Endothelial cell of umbilical vein (primary cell): Measurements from ENCODE around the gene OSBPL9. TPM values are rescaled to one million over a fixed set of nuclear protein-coding genes. Genes with fewer than 3 reads are reported as not detected.

Source experiments
- BruUV-seq: library from RNA; stranded (reverse); fragments of 400-500 nt; replicated peaks from 2 replicates; lab custom pipeline; 2021; lab: Mats Ljungman, UMichigan
- CTCF ChIA-PET: fragments of 300-600, 350-600 bp; sonication (Branson Sonifier 250); formaldehyde crosslinking; loops from one replicate; lab custom pipeline; 2021; ENCODE audit warnings: antibody characterized with exemption, inconsistent platforms; lab: Charles Lee
- POLR2A ChIA-PET: fragments of 300-600, 350-600 bp; sonication (Branson Sonifier 250); formaldehyde crosslinking; loops from one replicate; lab custom pipeline; 2021; ENCODE audit warnings: antibody characterized with exemption, inconsistent platforms; lab: Charles Lee
- DNase-seq: peaks from one replicate; pipeline ENCODE4 v3.0.0-alpha.2; 2011; ENCODE audit warnings: low read depth, low spot score
- FAIRE-seq: peaks from 2 replicates; lab custom pipeline; 2011; peaks lifted over from hg19 to GRCh38; lab: Jason Lieb, UNC
- H2AFZ ChIP-seq: 2 replicates; pipeline ENCODE4 v1.6.0; 2012; ENCODE audit warnings: low read depth, low read length, control low read depth, inconsistent platforms
- H3K27ac ChIP-seq: 2 replicates; pipeline ENCODE4 v1.5.1; 2011; ENCODE audit warnings: low read depth, mild to moderate bottlenecking, control low read depth, low read length, moderate library complexity; ENCODE audit not compliant: insufficient read depth
- H3K27me3 ChIP-seq, 2 experiments: 2 replicates each; pipeline versions ENCODE4 v1.6.0 to v1.6.1; 2011; ENCODE audit warnings: low read length in 2 of 2, mixed read lengths in 1 of 2; ENCODE audit not compliant: control insufficient read depth in 2 of 2, insufficient read depth in 2 of 2
- H3K36me3 ChIP-seq, 2 experiments: 2 replicates in 1 of 2; 3 replicates in 1 of 2; pipeline ENCODE4 v1.5.1; 2011; ENCODE audit warnings: low read length in 2 of 2, mild to moderate bottlenecking in 1 of 2, moderate library complexity in 1 of 2; ENCODE audit not compliant: control insufficient read depth in 2 of 2, insufficient read depth in 2 of 2; ENCODE audit errors: extremely low read depth in 1 of 2
- H3K4me1 ChIP-seq: 3 replicates; pipeline ENCODE4 v1.5.1; 2011; ENCODE audit warnings: mild to moderate bottlenecking, low read length; ENCODE audit not compliant: control insufficient read depth, insufficient read depth; ENCODE audit errors: extremely low read depth
- H3K4me2 ChIP-seq: 2 replicates; pipeline ENCODE4 v1.6.1; 2011; ENCODE audit warnings: low read length, control low read depth, mixed read lengths; ENCODE audit not compliant: insufficient read depth
- H3K4me3 ChIP-seq, 3 experiments: fragments of 200-600 bp in 1 of 3; sonication (generic), shearing (Covaris generic) in 1 of 3; replicated peaks in 1 of 3; 2 replicates each; pipeline ENCODE4 v1.5.1; 2011 to 2016; ENCODE audit warnings: control low read depth in 3 of 3, low read length in 3 of 3, mild to moderate bottlenecking in 2 of 3, inconsistent platforms in 1 of 3, low read depth in 1 of 3, moderate library complexity in 1 of 3; ENCODE audit not compliant: insufficient read depth in 1 of 3
- H3K79me2 ChIP-seq: 2 replicates; pipeline ENCODE4 v1.6.0; 2012; ENCODE audit warnings: low read length, inconsistent platforms; ENCODE audit not compliant: control insufficient read depth, insufficient read depth
- H3K9ac ChIP-seq: replicated peaks from 2 replicates; pipeline ENCODE3; 2011; ENCODE audit warnings: low read length, control low read depth; ENCODE audit not compliant: insufficient read depth; ENCODE audit errors: extremely low read depth
- H3K9me1 ChIP-seq: replicated peaks from 3 replicates; pipeline ENCODE4 v1.6.0; 2011; ENCODE audit warnings: mild to moderate bottlenecking, low read length; ENCODE audit not compliant: control insufficient read depth, insufficient read depth; ENCODE audit errors: extremely low read depth
- H3K9me3 ChIP-seq: replicated peaks from 2 replicates; pipeline ENCODE4 v1.5.1; 2012; ENCODE audit warnings: low read length, inconsistent platforms; ENCODE audit not compliant: control insufficient read depth, insufficient read depth
- H4K20me1 ChIP-seq: replicated peaks from 2 replicates; pipeline ENCODE3; 2011; ENCODE audit warnings: mild to moderate bottlenecking, low read length; ENCODE audit not compliant: control insufficient read depth, insufficient read depth; ENCODE audit errors: extremely low read depth
- EZH2 ChIP-seq: IDR thresholded peaks from 2 replicates; pipeline ENCODE4 v1.6.1; 2012; ENCODE audit warnings: borderline replicate concordance, low read depth, mild to moderate bottlenecking, moderate library complexity, low read length, inconsistent platforms; ENCODE audit not compliant: severe bottlenecking
- FOS ChIP-seq: IDR thresholded peaks from 2 replicates; pipeline ENCODE4 v1.6.1; 2011; ENCODE audit warnings: mild to moderate bottlenecking, low read length, moderate library complexity, borderline replicate concordance; ENCODE audit not compliant: insufficient read depth
- GATA2 ChIP-seq: IDR thresholded peaks from 2 replicates; pipeline ENCODE4 v1.7.0; 2011; ENCODE audit warnings: low read depth, mild to moderate bottlenecking, moderate library complexity, mixed read lengths, low read length; ENCODE audit not compliant: insufficient read length, insufficient read depth
- JUN ChIP-seq: IDR thresholded peaks from 2 replicates; pipeline ENCODE4 v1.6.1; 2011; ENCODE audit warnings: borderline replicate concordance, low read depth; ENCODE audit not compliant: insufficient read length, insufficient read depth
- MYC ChIP-seq: IDR thresholded peaks from one replicate; pipeline ENCODE4 v1.6.1; 2011; ENCODE audit warnings: mild to moderate bottlenecking, low read depth, low read length
- POLR2A ChIP-seq: IDR thresholded peaks from 2 replicates; pipeline ENCODE4 v1.6.1; 2012; ENCODE audit warnings: low read depth, mild to moderate bottlenecking, control low read depth, low read length
- POLR2AphosphoS5 ChIP-seq: IDR thresholded peaks from 2 replicates; pipeline ENCODE4 v1.6.1; 2012; ENCODE audit warnings: low read depth, mild to moderate bottlenecking, control low read depth, low read length, moderate library complexity; ENCODE audit not compliant: insufficient read depth
- dilution Hi-C: fragments of 300-500 bp; cut with MboI; formaldehyde crosslinking; loops from one replicate; pipeline ENCODE4 v1.15.0; 2019; ENCODE audit warnings: low sequenced_read_pairs; ENCODE audit not compliant: extremely low pct_ligation_motif_present
- intact Hi-C: fragments of 100-400 bp; cut with micrococcal nuclease; formaldehyde crosslinking; loops from one replicate; pipeline ENCODE4 v1.10.0; 2022
- polyA plus RNA-seq, 4 experiments: library from polyadenylated mRNA; depleted of rRNA in 3 of 4; stranded (reverse) in 3 of 4; unstranded in 1 of 4; fragments of >200 nt; gene quantifications; 2 replicates each; pipeline versions ENCODE4 v1.2.1 to v1.2.3, GENCODE V29; 2011 to 2012; ENCODE audit warnings: missing spikeins in 1 of 4
- total RNA-seq: library from RNA; stranded (reverse); gene quantifications from 2 replicates; pipeline ENCODE4 v1.2.3, GENCODE V29; 2021
- TF ChIP-seq, protein P1 (sequence below), 2 donors: IDR thresholded peaks; 1 replicate in 1 of 2; 2 replicates in 1 of 2; pipeline ENCODE4 v1.5.1; 2011; ENCODE audit warnings: low read length in 2 of 2, mild to moderate bottlenecking in 2 of 2, moderate library complexity in 2 of 2, control low read depth in 1 of 2, inconsistent platforms in 1 of 2, low read depth in 1 of 2; ENCODE audit not compliant: insufficient read depth in 1 of 2; ENCODE audit errors: extremely low read depth in 1 of 2
- TF ChIP-seq, protein P2 (sequence below): IDR thresholded peaks from 2 replicates; pipeline ENCODE4 v1.6.1; 2011; ENCODE audit not compliant: insufficient read depth, insufficient read length

The OSBPL9 gene
- total and polyA plus RNA-seq, 2 donors (not counting 3 experiments of a cell fraction or from before 2014, with no cell fraction given), result 46.2 to 80.3 TPM

DNA sequence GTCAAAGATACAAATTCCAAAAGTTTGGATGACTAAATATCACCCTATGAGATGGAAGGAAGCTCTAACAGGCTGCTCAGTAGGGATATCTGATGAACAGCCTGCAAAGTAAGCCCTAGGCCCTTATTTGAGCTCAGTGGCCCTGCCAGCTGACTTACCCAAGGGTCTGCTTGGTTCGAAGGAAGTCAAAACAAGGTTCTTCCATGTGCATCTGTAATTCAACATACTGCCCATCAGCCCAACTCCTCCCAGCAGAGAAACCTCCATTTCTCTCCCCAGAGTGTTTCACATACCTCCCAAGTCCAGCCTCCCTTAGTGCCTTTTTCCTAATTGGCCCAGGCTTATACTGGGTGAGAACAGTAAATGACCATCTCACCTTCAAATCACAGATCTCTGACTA is 175.0 kb downstream of the OSBPL9 start:
- Histone ChIP-seq H4K20me1 (no peaks in the 10 kb centered on the region), H3K27me3 (no peaks in the 10 kb centered on the region), H3K9me1 (no peaks in the 10 kb centered on the region), H3K4me1 (no peaks in the 10 kb centered on the region), H3K4me3 (no peak overlapping the region), H3K36me3 (peaks cover 42 to 47% of the 10 kb centered on the region in 2 experiments), H3K9me3 (no peaks in the 10 kb centered on the region), H3K9ac (no peak overlapping the region), H3K79me2 (no peaks in the 10 kb centered on the region), H3K4me2 (no peak overlapping the region), H2AFZ (no peak overlapping the region), H3K27ac (no peak overlapping the region)
- DNase-seq (no peak), FAIRE-seq (no peak)
- dilution Hi-C loops (no loop called here), intact Hi-C loops (no loop called here)
- ChIA-PET CTCF (no interaction called here), POLR2A (no interaction called here)
- BruUV-seq, result no TSS peak
- TF ChIP-seq EZH2 (no peak), MYC (no peak), POLR2AphosphoS5 (peak; percentile 13)
- TF ChIP-seq, protein P1, sequence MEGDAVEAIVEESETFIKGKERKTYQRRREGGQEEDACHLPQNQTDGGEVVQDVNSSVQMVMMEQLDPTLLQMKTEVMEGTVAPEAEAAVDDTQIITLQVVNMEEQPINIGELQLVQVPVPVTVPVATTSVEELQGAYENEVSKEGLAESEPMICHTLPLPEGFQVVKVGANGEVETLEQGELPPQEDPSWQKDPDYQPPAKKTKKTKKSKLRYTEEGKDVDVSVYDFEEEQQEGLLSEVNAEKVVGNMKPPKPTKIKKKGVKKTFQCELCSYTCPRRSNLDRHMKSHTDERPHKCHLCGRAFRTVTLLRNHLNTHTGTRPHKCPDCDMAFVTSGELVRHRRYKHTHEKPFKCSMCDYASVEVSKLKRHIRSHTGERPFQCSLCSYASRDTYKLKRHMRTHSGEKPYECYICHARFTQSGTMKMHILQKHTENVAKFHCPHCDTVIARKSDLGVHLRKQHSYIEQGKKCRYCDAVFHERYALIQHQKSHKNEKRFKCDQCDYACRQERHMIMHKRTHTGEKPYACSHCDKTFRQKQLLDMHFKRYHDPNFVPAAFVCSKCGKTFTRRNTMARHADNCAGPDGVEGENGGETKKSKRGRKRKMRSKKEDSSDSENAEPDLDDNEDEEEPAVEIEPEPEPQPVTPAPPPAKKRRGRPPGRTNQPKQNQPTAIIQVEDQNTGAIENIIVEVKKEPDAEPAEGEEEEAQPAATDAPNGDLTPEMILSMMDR (IDR thresholded peaks at IDR 0.05; ENCODE audit: extremely low read depth in 1 of 2, insufficient read depth in 1 of 2, low read depth in 1 of 2, low read length in 2 of 2), result no peak

DNA sequence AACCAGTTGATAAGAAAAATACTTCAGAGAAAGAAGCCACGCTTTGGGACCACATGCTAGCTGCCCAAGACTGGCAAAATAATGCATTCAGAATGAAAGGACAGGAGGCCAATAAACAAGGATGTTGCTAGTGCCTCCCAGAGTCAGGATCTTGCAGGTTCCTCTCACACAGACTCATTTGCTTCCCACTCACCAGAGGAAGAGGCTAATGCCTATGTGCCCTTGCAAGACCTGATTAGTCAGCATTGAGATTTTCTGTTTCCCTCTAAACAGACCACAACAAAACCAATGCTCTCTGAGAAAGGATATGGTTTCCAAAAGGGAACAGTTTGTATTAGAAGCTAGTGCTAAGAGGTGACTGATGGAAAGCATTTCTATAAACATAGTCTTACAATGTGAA is 176.0 kb downstream of the OSBPL9 start:
- H3K79me2 ChIP-seq, result no peaks in the 10 kb centered on the region
- no peaks in the 10 kb centered on the region for H3K27me3 ChIP-seq
- intact Hi-C loops (no loop called here), dilution Hi-C loops (no loop called here)
- no TSS peak for BruUV-seq
- TF ChIP-seq GATA2 (no peak), POLR2AphosphoS5 (no peak), JUN (no peak), EZH2 (no peak), POLR2A (no peak), FOS (no peak), MYC (no peak)
- TF ChIP-seq, protein P2, sequence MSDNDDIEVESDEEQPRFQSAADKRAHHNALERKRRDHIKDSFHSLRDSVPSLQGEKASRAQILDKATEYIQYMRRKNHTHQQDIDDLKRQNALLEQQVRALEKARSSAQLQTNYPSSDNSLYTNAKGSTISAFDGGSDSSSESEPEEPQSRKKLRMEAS, result no peak
- TF ChIP-seq, protein P1 (IDR thresholded peaks at IDR 0.05; ENCODE audit: extremely low read depth in 1 of 2, insufficient read depth in 1 of 2, low read depth in 1 of 2, low read length in 2 of 2), result no peak
- no peak overlapping the region for H2AFZ ChIP-seq
- no peaks in the 10 kb centered on the region for H3K9me3 ChIP-seq
- FAIRE-seq (peak; percentile 21), DNase-seq (peak; percentile 24)
- ChIA-PET POLR2A (no interaction called here), CTCF (no interaction called here)
- no peak overlapping the region for H3K9ac ChIP-seq
- no peaks in the 10 kb centered on the region for H3K9me1 ChIP-seq
- H3K27ac ChIP-seq, result no peak overlapping the region
- H3K4me3 ChIP-seq, result no peak overlapping the region
- H3K4me1 ChIP-seq, result no peaks in the 10 kb centered on the region
- H3K4me2 ChIP-seq, result no peak overlapping the region
- H3K36me3 ChIP-seq, result peaks cover 37 to 42% of the 10 kb centered on the region in 2 experiments
- H4K20me1 ChIP-seq, result no peaks in the 10 kb centered on the region
